Gastrocnemius medialis (tissue), 4 donors: ENCODE data around the gene E2F4.

Source experiments
- CTCF ChIP-seq, 5 experiments: fragments of 450-650 bp in 3 of 5; fragments of 200-600 bp in 2 of 5; sonication (generic) in 2 of 5; IDR thresholded peaks in 4 of 5; conservative IDR thresholded peaks in 1 of 5; 1 replicate in 4 of 5; 2 replicates in 1 of 5; pipeline ENCODE4 v1.5.1; 2016 to 2019; ENCODE audit warnings: antibody characterized with exemption in 5 of 5, mild to moderate bottlenecking in 3 of 5, moderate library complexity in 3 of 5
- POLR2A ChIP-seq, 2 donors: fragments of 450-650 bp; IDR thresholded peaks; one replicate each; pipeline ENCODE4 v1.6.1; 2017; ENCODE audit warnings: antibody characterized with exemption in 2 of 2, mild to moderate bottlenecking in 2 of 2, moderate library complexity in 2 of 2

DNA sequence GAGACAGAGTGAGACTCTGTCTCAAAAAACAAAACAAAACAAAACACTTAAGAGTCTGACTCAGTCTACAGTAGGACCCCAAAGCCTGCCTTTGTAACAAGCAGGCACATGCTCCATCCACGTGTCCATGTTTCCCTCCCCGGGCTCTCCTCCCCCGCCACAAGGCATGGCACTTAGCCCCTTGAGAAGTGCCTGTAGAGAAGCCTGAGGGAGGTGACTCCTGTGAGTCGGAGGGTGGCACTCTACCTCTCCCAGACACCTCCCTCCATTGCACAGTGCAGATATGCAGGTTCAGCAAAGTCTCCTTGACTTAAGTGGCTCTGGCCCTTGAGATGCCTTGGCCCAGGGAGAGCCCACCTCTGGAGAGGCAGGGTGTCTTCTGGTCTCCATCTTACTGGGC, 48.6 kb downstream of the E2F4 start:
- TF ChIP-seq CTCF (IDR thresholded peaks at IDR 0.05 in 4 of 5, conservative IDR thresholded peaks at IDR 0.05 in 1 of 5), result no peak
- no peak for TF ChIP-seq POLR2A (IDR thresholded peaks at IDR 0.05)
